ENCODE measurements around the gene PDK2. TPM values are rescaled to one million over a fixed set of nuclear protein-coding genes. Genes with fewer than 3 reads are reported as not detected.

Gene PDK2
- total and polyA plus RNA-seq, 9 of the 15 experiments (the other 6 are each of a cell fraction or from before 2014, with no cell fraction given), result 0.03 to 2.5 (median 1.4) TPM

- 49% methylated on average over 12 of the region's 12 CpGs for WGBS (ENCODE audit: insufficient coverage, low coverage, missing lambda C conversion rate)
- H3K9me1 ChIP-seq (ENCODE audit: control insufficient read depth, insufficient read depth, low read length), result no peaks in the 10 kb centered on the region
- H3K4me1 ChIP-seq (replicated peaks in 1 of 2; ENCODE audit: control insufficient read depth in 2 of 2, insufficient read depth in 2 of 2, low read length in 2 of 2), result peaks cover 6 to 19% of the 10 kb centered on the region in 2 experiments
- CTCF ChIA-PET (ENCODE audit: low intra/inter-chr PET ratio), result no interaction called here
- no peak overlapping the region for H3K27ac ChIP-seq (ENCODE audit: extremely low read depth, low read depth, low read length)
- no peak overlapping the region for H3K9ac ChIP-seq (ENCODE audit: insufficient read depth in 1 of 2, low read depth in 2 of 2, low read length in 2 of 2)
- BruUV-seq (replicated peaks), result no TSS peak
- H3K27me3 ChIP-seq (ENCODE audit: control insufficient read depth in 2 of 2, insufficient read depth in 2 of 2, low read length in 2 of 2), result peaks cover 5 to 18% of the 10 kb centered on the region in 2 experiments; a peak in 3 of 5 replicates
- ATAC-seq (no peak), DNase-seq (ENCODE audit: extremely low read depth in 1 of 4, low spot score in 3 of 4) (no peak), FAIRE-seq (peak; percentile 51)
- TF ChIP-seq PRPF4 (IDR thresholded peaks at IDR 0.05; ENCODE audit: insufficient read depth, low read depth, low read length, poor library complexity, severe bottlenecking) (no peak), CTCF (IDR thresholded peaks at IDR 0.05 in 2 of 3, conservative IDR thresholded peaks at IDR 0.05 in 1 of 3; ENCODE audit: insufficient read depth in 2 of 3, low read depth in 1 of 3, low read length in 3 of 3) (peak in 2 of 3 experiments; percentile 24 to 30; a peak in 2 of 6 replicates)
- POLR2A ChIA-PET, result no interaction called here
- no peaks in the 10 kb centered on the region for H3K79me2 ChIP-seq (ENCODE audit: control insufficient read depth, insufficient read depth, low read length)
- H3K36me3 ChIP-seq (ENCODE audit: control insufficient read depth, insufficient read depth, low read length), result no peaks in the 10 kb centered on the region
- no peaks in the 10 kb centered on the region for H4K20me1 ChIP-seq (replicated peaks; ENCODE audit: control insufficient read depth, insufficient read depth, low read length)
- intact Hi-C loops (cut with micrococcal nuclease) (no loop called here), in situ Hi-C loops (cut with MboI) (no loop called here)
- H3K4me3 ChIP-seq, result no peak overlapping the region
- H3K9me3 ChIP-seq (replicated peaks; ENCODE audit: control insufficient read depth, insufficient read depth, low read depth, low read length), result no peaks in the 10 kb centered on the region
- no peak overlapping the region for H3K4me2 ChIP-seq (ENCODE audit: insufficient read depth, low read length)
- peak overlapping the region; percentile 29; the same call in 1 of the 2 replicates for H2AFZ ChIP-seq (ENCODE audit: low read depth, low read length)
Observed at GRCh38 chr17:50050431-50051032, 44.6 kb upstream of the PDK2 start.

Measured in K562 (cell line).